Endothelial cell of umbilical vein (primary cell): ENCODE measurements around the gene SLC4A4. TPM values are rescaled to one million over a fixed set of nuclear protein-coding genes. Genes with fewer than 3 reads are reported as not detected.

ENCODE experiments used
- BruUV-seq: library from RNA; stranded (reverse); fragments of 400-500 nt; replicated peaks from 2 replicates; lab custom pipeline; 2021; lab: Mats Ljungman, UMichigan
- CTCF ChIA-PET: fragments of 300-600, 350-600 bp; sonication (Branson Sonifier 250); formaldehyde crosslinking; loops from one replicate; lab custom pipeline; 2021; ENCODE audit warnings: antibody characterized with exemption, inconsistent platforms; lab: Charles Lee
- POLR2A ChIA-PET: fragments of 300-600, 350-600 bp; sonication (Branson Sonifier 250); formaldehyde crosslinking; loops from one replicate; lab custom pipeline; 2021; ENCODE audit warnings: antibody characterized with exemption, inconsistent platforms; lab: Charles Lee
- DNase-seq: peaks from one replicate; pipeline ENCODE4 v3.0.0-alpha.2; 2011; ENCODE audit warnings: low read depth, low spot score
- FAIRE-seq: peaks from 2 replicates; lab custom pipeline; 2011; peaks lifted over from hg19 to GRCh38; lab: Jason Lieb, UNC
- H2AFZ ChIP-seq: 2 replicates; pipeline ENCODE4 v1.6.0; 2012; ENCODE audit warnings: low read depth, low read length, control low read depth, inconsistent platforms
- H3K27ac ChIP-seq: 2 replicates; pipeline ENCODE4 v1.5.1; 2011; ENCODE audit warnings: low read depth, mild to moderate bottlenecking, control low read depth, low read length, moderate library complexity; ENCODE audit not compliant: insufficient read depth
- H3K27me3 ChIP-seq, 2 experiments: 2 replicates each; pipeline versions ENCODE4 v1.6.0 to v1.6.1; 2011; ENCODE audit warnings: low read length in 2 of 2, mixed read lengths in 1 of 2; ENCODE audit not compliant: control insufficient read depth in 2 of 2, insufficient read depth in 2 of 2
- H3K36me3 ChIP-seq, 2 experiments: 2 replicates in 1 of 2; 3 replicates in 1 of 2; pipeline ENCODE4 v1.5.1; 2011; ENCODE audit warnings: low read length in 2 of 2, mild to moderate bottlenecking in 1 of 2, moderate library complexity in 1 of 2; ENCODE audit not compliant: control insufficient read depth in 2 of 2, insufficient read depth in 2 of 2; ENCODE audit errors: extremely low read depth in 1 of 2
- H3K4me1 ChIP-seq: 3 replicates; pipeline ENCODE4 v1.5.1; 2011; ENCODE audit warnings: mild to moderate bottlenecking, low read length; ENCODE audit not compliant: control insufficient read depth, insufficient read depth; ENCODE audit errors: extremely low read depth
- H3K4me2 ChIP-seq: 2 replicates; pipeline ENCODE4 v1.6.1; 2011; ENCODE audit warnings: low read length, control low read depth, mixed read lengths; ENCODE audit not compliant: insufficient read depth
- H3K4me3 ChIP-seq, 3 experiments: fragments of 200-600 bp in 1 of 3; sonication (generic), shearing (Covaris generic) in 1 of 3; replicated peaks in 1 of 3; 2 replicates each; pipeline ENCODE4 v1.5.1; 2011 to 2016; ENCODE audit warnings: control low read depth in 3 of 3, low read length in 3 of 3, mild to moderate bottlenecking in 2 of 3, inconsistent platforms in 1 of 3, low read depth in 1 of 3, moderate library complexity in 1 of 3; ENCODE audit not compliant: insufficient read depth in 1 of 3
- H3K79me2 ChIP-seq: 2 replicates; pipeline ENCODE4 v1.6.0; 2012; ENCODE audit warnings: low read length, inconsistent platforms; ENCODE audit not compliant: control insufficient read depth, insufficient read depth
- H3K9ac ChIP-seq: replicated peaks from 2 replicates; pipeline ENCODE3; 2011; ENCODE audit warnings: low read length, control low read depth; ENCODE audit not compliant: insufficient read depth; ENCODE audit errors: extremely low read depth
- H3K9me1 ChIP-seq: replicated peaks from 3 replicates; pipeline ENCODE4 v1.6.0; 2011; ENCODE audit warnings: mild to moderate bottlenecking, low read length; ENCODE audit not compliant: control insufficient read depth, insufficient read depth; ENCODE audit errors: extremely low read depth
- H3K9me3 ChIP-seq: replicated peaks from 2 replicates; pipeline ENCODE4 v1.5.1; 2012; ENCODE audit warnings: low read length, inconsistent platforms; ENCODE audit not compliant: control insufficient read depth, insufficient read depth
- H4K20me1 ChIP-seq: replicated peaks from 2 replicates; pipeline ENCODE3; 2011; ENCODE audit warnings: mild to moderate bottlenecking, low read length; ENCODE audit not compliant: control insufficient read depth, insufficient read depth; ENCODE audit errors: extremely low read depth
- CTCF ChIP-seq, 2 donors: IDR thresholded peaks; 1 replicate in 1 of 2; 2 replicates in 1 of 2; pipeline ENCODE4 v1.5.1; 2011; ENCODE audit warnings: low read length in 2 of 2, mild to moderate bottlenecking in 2 of 2, moderate library complexity in 2 of 2, control low read depth in 1 of 2, inconsistent platforms in 1 of 2, low read depth in 1 of 2; ENCODE audit not compliant: insufficient read depth in 1 of 2; ENCODE audit errors: extremely low read depth in 1 of 2
- EZH2 ChIP-seq: IDR thresholded peaks from 2 replicates; pipeline ENCODE4 v1.6.1; 2012; ENCODE audit warnings: borderline replicate concordance, low read depth, mild to moderate bottlenecking, moderate library complexity, low read length, inconsistent platforms; ENCODE audit not compliant: severe bottlenecking
- FOS ChIP-seq: IDR thresholded peaks from 2 replicates; pipeline ENCODE4 v1.6.1; 2011; ENCODE audit warnings: mild to moderate bottlenecking, low read length, moderate library complexity, borderline replicate concordance; ENCODE audit not compliant: insufficient read depth
- GATA2 ChIP-seq: IDR thresholded peaks from 2 replicates; pipeline ENCODE4 v1.7.0; 2011; ENCODE audit warnings: low read depth, mild to moderate bottlenecking, moderate library complexity, mixed read lengths, low read length; ENCODE audit not compliant: insufficient read length, insufficient read depth
- JUN ChIP-seq: IDR thresholded peaks from 2 replicates; pipeline ENCODE4 v1.6.1; 2011; ENCODE audit warnings: borderline replicate concordance, low read depth; ENCODE audit not compliant: insufficient read length, insufficient read depth
- MAX ChIP-seq: IDR thresholded peaks from 2 replicates; pipeline ENCODE4 v1.6.1; 2011; ENCODE audit not compliant: insufficient read depth, insufficient read length
- MYC ChIP-seq: IDR thresholded peaks from one replicate; pipeline ENCODE4 v1.6.1; 2011; ENCODE audit warnings: mild to moderate bottlenecking, low read depth, low read length
- POLR2A ChIP-seq: IDR thresholded peaks from 2 replicates; pipeline ENCODE4 v1.6.1; 2012; ENCODE audit warnings: low read depth, mild to moderate bottlenecking, control low read depth, low read length
- dilution Hi-C: fragments of 300-500 bp; cut with MboI; formaldehyde crosslinking; loops from one replicate; pipeline ENCODE4 v1.15.0; 2019; ENCODE audit warnings: low sequenced_read_pairs; ENCODE audit not compliant: extremely low pct_ligation_motif_present
- intact Hi-C: fragments of 100-400 bp; cut with micrococcal nuclease; formaldehyde crosslinking; loops from one replicate; pipeline ENCODE4 v1.10.0; 2022
- polyA plus RNA-seq, 4 experiments: library from polyadenylated mRNA; depleted of rRNA in 3 of 4; stranded (reverse) in 3 of 4; unstranded in 1 of 4; fragments of >200 nt; gene quantifications; 2 replicates each; pipeline versions ENCODE4 v1.2.1 to v1.2.3, GENCODE V29; 2011 to 2012; ENCODE audit warnings: missing spikeins in 1 of 4
- total RNA-seq: library from RNA; stranded (reverse); gene quantifications from 2 replicates; pipeline ENCODE4 v1.2.3, GENCODE V29; 2021

Gene SLC4A4
- total and polyA plus RNA-seq, 2 donors (not counting 3 experiments of a cell fraction or from before 2014, with no cell fraction given), result not detected

GRCh38 chr4:71564775-71565174, 226.0 kb downstream of the SLC4A4 start:
- BruUV-seq, result no TSS peak
- FAIRE-seq (no peak), DNase-seq (no peak)
- Histone ChIP-seq H3K9me3 (no peaks in the 10 kb centered on the region), H2AFZ (no peak overlapping the region), H3K9me1 (no peaks in the 10 kb centered on the region), H3K79me2 (no peaks in the 10 kb centered on the region), H3K4me2 (no peak overlapping the region), H3K27ac (no peak overlapping the region), H3K4me3 (no peak overlapping the region), H4K20me1 (no peaks in the 10 kb centered on the region), H3K4me1 (peaks cover 9% of the 10 kb centered on the region), H3K9ac (no peak overlapping the region), H3K27me3 (no peaks in the 10 kb centered on the region), H3K36me3 (no peaks in the 10 kb centered on the region)
- dilution Hi-C loops (no loop called here), intact Hi-C loops (no loop called here)
- POLR2A ChIA-PET, result no interaction called here
- CTCF ChIA-PET, result no interaction called here
- TF ChIP-seq MAX (no peak), MYC (no peak), GATA2 (no peak), EZH2 (no peak), FOS (no peak), JUN (no peak), POLR2A (no peak), CTCF (IDR thresholded peaks at IDR 0.05; ENCODE audit: extremely low read depth in 1 of 2, insufficient read depth in 1 of 2, low read depth in 1 of 2, low read length in 2 of 2) (no peak)
